GM12891 (cell line): ENCODE data around the gene MIPOL1.

Experiments
- DNase-seq: peaks from one replicate; pipeline ENCODE4 v3.0.0; 2011; ENCODE audit warnings: low spot score; ENCODE audit not compliant: insufficient read length
- FAIRE-seq: peaks from 2 replicates; lab custom pipeline; 2011; peaks lifted over from hg19 to GRCh38; lab: Jason Lieb, UNC
- PAX5 ChIP-seq: IDR thresholded peaks from 2 replicates; pipeline ENCODE4 v1.6.1; 2011; ENCODE audit warnings: low read length, moderate library complexity, mild to moderate bottlenecking; ENCODE audit not compliant: insufficient read depth, severe bottlenecking
- POLR2A ChIP-seq: IDR thresholded peaks from 2 replicates; pipeline ENCODE4 v1.6.1; 2011; ENCODE audit warnings: low read depth, low read length, control low read depth
- POLR2AphosphoS5 ChIP-seq: IDR thresholded peaks from 2 replicates; pipeline ENCODE4 v1.6.1; 2011; ENCODE audit warnings: low read depth, low read length, control low read depth
- POU2F2 ChIP-seq: IDR thresholded peaks from 2 replicates; pipeline ENCODE4 v1.6.1; 2011; ENCODE audit warnings: low read depth, mild to moderate bottlenecking, control low read depth, low read length, moderate library complexity
- SPI1 ChIP-seq: IDR thresholded peaks from 2 replicates; pipeline ENCODE4 v1.6.1; 2011; ENCODE audit warnings: low read depth, low read length, control low read depth
- TAF1 ChIP-seq: IDR thresholded peaks from 2 replicates; pipeline ENCODE4 v1.6.1; 2011; ENCODE audit warnings: low read depth, low read length, control low read depth

The MIPOL1 gene

DNA sequence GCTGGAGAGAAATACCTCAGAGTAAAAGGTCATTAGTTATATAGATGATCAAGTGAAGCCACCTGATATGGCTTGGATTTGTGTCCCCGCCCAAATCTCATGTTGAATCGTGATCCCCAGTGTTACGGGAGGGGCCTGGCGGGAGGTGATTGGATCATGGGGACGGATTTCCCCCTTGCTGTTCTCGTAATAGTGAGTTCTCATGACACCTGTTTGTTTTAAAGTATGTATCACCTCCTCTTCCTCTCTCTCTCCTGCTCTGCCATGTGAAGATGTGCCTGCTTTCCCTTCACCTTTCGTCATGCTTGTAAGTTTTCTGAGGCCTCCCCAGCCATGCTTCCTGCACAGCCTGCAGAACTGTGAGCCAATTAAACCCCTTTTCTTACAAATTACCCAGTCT is 272.5 kb downstream of the MIPOL1 start:
- DNase-seq, result no peak
- no peak for FAIRE-seq
- TF ChIP-seq POLR2AphosphoS5 (no peak), POU2F2 (no peak), PAX5 (no peak), SPI1 (no peak), POLR2A (no peak), TAF1 (no peak)

- DNase-seq, result no peak
- FAIRE-seq, result no peak
- TF ChIP-seq PAX5 (no peak), POLR2A (no peak), POU2F2 (no peak), POLR2AphosphoS5 (no peak), SPI1 (no peak), TAF1 (no peak)
These were observed 275.2 kb downstream of the MIPOL1 start for GRCh38 chr14:37472906-37473305.

DNA sequence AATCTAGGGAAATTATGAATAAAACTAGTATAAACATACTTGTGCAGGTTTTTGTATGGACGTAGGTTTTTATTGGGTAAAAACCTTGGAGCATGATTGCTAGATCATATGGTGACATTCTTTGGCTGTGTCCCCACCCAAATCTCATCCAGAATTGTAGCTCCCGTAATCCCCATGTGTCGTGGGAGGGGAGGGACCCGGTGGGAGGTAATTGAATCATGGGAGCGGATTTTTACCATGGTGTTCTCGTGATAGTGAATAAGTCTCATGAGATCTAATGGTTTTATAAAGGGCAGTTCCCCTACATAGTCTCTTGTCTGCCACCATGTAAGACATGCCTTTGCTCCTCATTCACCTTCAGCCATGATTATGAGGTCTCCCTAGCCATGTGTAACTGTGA is 276.5 kb downstream of the MIPOL1 start:
- no peak for DNase-seq
- FAIRE-seq, result no peak
- TF ChIP-seq POLR2A (no peak), TAF1 (no peak), SPI1 (no peak), POU2F2 (no peak), PAX5 (no peak), POLR2AphosphoS5 (no peak)

GRCh38 chr14:37480446-37481290 is 282.9 kb downstream of the MIPOL1 start:
- TF ChIP-seq POU2F2 (no peak), SPI1 (no peak)
- no peak for DNase-seq
- no peak for FAIRE-seq

DNA sequence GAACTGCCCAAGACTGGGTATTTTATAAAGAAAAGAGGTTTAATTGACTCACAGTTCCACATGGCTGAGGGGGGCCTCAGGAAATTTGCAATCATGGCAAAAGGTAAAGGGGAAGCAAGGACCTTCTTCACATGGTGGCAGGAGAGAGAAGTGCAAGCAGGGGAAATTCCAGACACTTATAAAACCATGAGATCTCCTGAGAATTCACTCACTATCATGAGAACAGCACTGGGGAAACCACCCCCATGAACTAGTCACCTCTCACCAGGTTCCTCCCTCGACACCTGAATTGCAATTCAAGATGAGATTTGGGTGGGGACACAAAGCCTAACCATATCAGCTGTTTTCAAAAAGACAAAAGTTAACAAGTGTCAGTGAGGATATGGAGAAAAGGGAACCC is 284.7 kb downstream of the MIPOL1 start:
- TF ChIP-seq POU2F2, result no peak
- TF ChIP-seq PAX5, result no peak
- no peak for TF ChIP-seq TAF1
- no peak for TF ChIP-seq POLR2AphosphoS5
- TF ChIP-seq POLR2A, result no peak
- no peak for TF ChIP-seq SPI1
- DNase-seq, result no peak

GRCh38 chr14:37483672-37484071 is 285.9 kb downstream of the MIPOL1 start:
- TF ChIP-seq POLR2AphosphoS5 (no peak), PAX5 (no peak), SPI1 (no peak)
- DNase-seq, result no peak
- FAIRE-seq, result no peak

More for the DNA sequence above, 284.7 kb downstream of the MIPOL1 start:
- FAIRE-seq, result no peak

DNA sequence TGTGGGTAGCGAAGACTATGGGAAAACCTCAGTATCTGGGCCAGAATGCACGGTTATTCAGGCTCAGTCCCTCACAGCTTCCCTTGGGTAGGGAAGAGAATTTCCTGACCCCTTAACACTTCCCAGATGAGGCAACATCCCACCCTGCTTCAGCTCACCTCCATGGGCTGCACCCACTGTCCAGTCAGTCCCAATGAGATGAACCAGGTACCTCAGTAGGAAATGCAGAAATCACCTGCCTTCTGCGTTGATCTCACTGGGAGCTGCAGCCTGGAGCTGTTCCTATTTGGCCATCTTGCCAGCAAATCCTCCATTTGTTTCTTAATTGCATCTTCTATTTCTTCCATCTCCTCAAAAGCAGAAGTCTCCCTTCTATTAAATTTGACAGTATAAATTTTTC is 292.9 kb downstream of the MIPOL1 start:
- TF ChIP-seq SPI1, result no peak
- TF ChIP-seq POLR2AphosphoS5, result no peak
- TF ChIP-seq TAF1, result no peak
- TF ChIP-seq POU2F2, result no peak
- TF ChIP-seq PAX5, result no peak
- no peak for TF ChIP-seq POLR2A
- FAIRE-seq, result no peak
- DNase-seq, result no peak

- no peak for TF ChIP-seq POU2F2
- no peak for TF ChIP-seq PAX5
- TF ChIP-seq TAF1, result no peak
- TF ChIP-seq POLR2AphosphoS5, result no peak
- TF ChIP-seq POLR2A, result no peak
- no peak for TF ChIP-seq SPI1
- DNase-seq, result no peak
- FAIRE-seq, result no peak
These were observed 293.3 kb downstream of the MIPOL1 start for GRCh38 chr14:37491076-37491475.

GRCh38 chr14:37493606-37494005 is 295.9 kb downstream of the MIPOL1 start:
- DNase-seq, result no peak
- FAIRE-seq, result no peak
- TF ChIP-seq TAF1 (no peak), SPI1 (no peak), POLR2A (no peak), PAX5 (no peak), POU2F2 (no peak), POLR2AphosphoS5 (no peak)

- DNase-seq (no peak), FAIRE-seq (no peak)
- TF ChIP-seq POLR2A, result no peak
- no peak for TF ChIP-seq TAF1
- no peak for TF ChIP-seq POLR2AphosphoS5
- no peak for TF ChIP-seq PAX5
- no peak for TF ChIP-seq SPI1
- no peak for TF ChIP-seq POU2F2
These were observed 299.7 kb downstream of the MIPOL1 start for GRCh38 chr14:37497422-37497821.
